Adrenal gland (tissue), 5 donors: Measurements from ENCODE around the gene PRPF40A.
A peak's percentile ranks its signal among the peaks of the same experiment; 100 is the strongest.

Experiments
- POLR2A ChIP-seq, 2 donors: fragments of 450-650 bp; IDR thresholded peaks; one replicate each; pipeline ENCODE4 v1.6.1; 2017; ENCODE audit warnings: antibody characterized with exemption in 2 of 2, mild to moderate bottlenecking in 2 of 2, moderate library complexity in 1 of 2
- TF ChIP-seq, protein P1 (sequence below), 6 experiments: fragments of 450-650 bp in 4 of 6; fragments of 200-600 bp in 2 of 6; sonication (generic) in 1 of 6; IDR thresholded peaks; 1 replicate in 5 of 6; 2 replicates in 1 of 6; pipeline versions ENCODE4 v1.5.1 to v1.8.0; 2016 to 2021; ENCODE audit warnings: antibody characterized with exemption in 6 of 6, mild to moderate bottlenecking in 2 of 6, moderate library complexity in 1 of 6
- donor health status: DM: no; HTN: no; CAD: no.

DNA sequence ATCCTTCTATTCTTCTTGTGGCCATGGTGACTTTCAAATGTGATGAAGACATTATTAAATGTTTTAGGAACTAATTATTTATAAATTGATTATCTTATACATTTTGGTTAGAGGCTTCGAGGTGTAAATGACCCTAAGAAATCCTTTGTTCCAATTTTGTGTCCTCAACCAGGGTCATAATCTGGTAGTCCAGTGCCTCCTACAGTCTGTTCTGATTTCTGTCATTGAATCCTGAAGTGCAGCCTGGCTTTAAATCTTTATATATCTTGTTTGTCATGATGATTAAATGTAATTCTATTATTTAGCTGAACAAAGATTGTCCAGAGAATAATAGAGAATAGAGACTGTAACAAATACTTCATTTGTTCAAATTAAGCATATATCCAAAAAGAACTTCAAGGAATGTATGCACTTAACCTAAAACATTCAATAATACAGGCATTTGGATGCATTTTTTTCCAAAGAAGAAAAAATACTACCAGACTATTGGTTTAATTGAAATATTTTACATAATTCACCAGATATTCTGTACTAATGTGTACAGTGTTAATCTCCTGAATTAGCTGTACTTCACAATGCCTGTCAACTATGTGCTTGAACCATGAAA lies 89.8 kb downstream of the PRPF40A start:
- TF ChIP-seq, protein P1, sequence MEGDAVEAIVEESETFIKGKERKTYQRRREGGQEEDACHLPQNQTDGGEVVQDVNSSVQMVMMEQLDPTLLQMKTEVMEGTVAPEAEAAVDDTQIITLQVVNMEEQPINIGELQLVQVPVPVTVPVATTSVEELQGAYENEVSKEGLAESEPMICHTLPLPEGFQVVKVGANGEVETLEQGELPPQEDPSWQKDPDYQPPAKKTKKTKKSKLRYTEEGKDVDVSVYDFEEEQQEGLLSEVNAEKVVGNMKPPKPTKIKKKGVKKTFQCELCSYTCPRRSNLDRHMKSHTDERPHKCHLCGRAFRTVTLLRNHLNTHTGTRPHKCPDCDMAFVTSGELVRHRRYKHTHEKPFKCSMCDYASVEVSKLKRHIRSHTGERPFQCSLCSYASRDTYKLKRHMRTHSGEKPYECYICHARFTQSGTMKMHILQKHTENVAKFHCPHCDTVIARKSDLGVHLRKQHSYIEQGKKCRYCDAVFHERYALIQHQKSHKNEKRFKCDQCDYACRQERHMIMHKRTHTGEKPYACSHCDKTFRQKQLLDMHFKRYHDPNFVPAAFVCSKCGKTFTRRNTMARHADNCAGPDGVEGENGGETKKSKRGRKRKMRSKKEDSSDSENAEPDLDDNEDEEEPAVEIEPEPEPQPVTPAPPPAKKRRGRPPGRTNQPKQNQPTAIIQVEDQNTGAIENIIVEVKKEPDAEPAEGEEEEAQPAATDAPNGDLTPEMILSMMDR (IDR thresholded peaks at IDR 0.05): peak; percentile 37 to 81 (median 67)
- no peak for TF ChIP-seq POLR2A (IDR thresholded peaks at IDR 0.05)
